HL-60 (cell line): Measurements from ENCODE around the gene MMUT.

Experiments
- POLR2AphosphoS5 ChIP-seq: IDR thresholded peaks from 2 replicates; pipeline ENCODE4 v1.6.1; 2012; ENCODE audit warnings: low read depth
- TF ChIP-seq, protein P1 (sequence below): IDR thresholded peaks from one replicate; pipeline ENCODE4 v1.5.1; 2011; ENCODE audit warnings: low read length, control low read depth, inconsistent platforms; ENCODE audit not compliant: insufficient read depth
- TF ChIP-seq, protein P2 (sequence below): IDR thresholded peaks from 2 replicates; pipeline ENCODE4 v1.6.1; 2012; ENCODE audit warnings: low read depth; ENCODE audit not compliant: insufficient replicate concordance

DNA sequence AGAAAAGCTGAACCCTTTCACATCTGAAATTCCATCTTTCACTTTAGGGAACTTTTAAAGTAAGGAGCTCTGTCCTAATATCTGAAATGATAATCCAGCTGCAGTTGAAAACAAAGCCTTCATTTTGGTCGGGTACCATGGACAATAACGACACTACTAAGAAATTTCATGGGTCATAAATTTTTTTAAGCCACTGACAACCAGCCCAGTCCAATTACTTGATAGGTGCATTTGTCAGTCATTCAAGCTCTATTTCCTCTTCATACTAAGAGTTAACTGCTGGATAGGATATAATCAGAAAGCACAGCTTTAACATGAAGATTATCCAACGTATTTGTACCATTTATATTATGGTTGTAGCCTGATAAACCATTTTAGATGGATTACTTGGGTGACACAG, 52.5 kb downstream of the MMUT start:
- TF ChIP-seq, protein P1, sequence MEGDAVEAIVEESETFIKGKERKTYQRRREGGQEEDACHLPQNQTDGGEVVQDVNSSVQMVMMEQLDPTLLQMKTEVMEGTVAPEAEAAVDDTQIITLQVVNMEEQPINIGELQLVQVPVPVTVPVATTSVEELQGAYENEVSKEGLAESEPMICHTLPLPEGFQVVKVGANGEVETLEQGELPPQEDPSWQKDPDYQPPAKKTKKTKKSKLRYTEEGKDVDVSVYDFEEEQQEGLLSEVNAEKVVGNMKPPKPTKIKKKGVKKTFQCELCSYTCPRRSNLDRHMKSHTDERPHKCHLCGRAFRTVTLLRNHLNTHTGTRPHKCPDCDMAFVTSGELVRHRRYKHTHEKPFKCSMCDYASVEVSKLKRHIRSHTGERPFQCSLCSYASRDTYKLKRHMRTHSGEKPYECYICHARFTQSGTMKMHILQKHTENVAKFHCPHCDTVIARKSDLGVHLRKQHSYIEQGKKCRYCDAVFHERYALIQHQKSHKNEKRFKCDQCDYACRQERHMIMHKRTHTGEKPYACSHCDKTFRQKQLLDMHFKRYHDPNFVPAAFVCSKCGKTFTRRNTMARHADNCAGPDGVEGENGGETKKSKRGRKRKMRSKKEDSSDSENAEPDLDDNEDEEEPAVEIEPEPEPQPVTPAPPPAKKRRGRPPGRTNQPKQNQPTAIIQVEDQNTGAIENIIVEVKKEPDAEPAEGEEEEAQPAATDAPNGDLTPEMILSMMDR = no peak
- no peak for TF ChIP-seq POLR2AphosphoS5
- TF ChIP-seq, protein P2, sequence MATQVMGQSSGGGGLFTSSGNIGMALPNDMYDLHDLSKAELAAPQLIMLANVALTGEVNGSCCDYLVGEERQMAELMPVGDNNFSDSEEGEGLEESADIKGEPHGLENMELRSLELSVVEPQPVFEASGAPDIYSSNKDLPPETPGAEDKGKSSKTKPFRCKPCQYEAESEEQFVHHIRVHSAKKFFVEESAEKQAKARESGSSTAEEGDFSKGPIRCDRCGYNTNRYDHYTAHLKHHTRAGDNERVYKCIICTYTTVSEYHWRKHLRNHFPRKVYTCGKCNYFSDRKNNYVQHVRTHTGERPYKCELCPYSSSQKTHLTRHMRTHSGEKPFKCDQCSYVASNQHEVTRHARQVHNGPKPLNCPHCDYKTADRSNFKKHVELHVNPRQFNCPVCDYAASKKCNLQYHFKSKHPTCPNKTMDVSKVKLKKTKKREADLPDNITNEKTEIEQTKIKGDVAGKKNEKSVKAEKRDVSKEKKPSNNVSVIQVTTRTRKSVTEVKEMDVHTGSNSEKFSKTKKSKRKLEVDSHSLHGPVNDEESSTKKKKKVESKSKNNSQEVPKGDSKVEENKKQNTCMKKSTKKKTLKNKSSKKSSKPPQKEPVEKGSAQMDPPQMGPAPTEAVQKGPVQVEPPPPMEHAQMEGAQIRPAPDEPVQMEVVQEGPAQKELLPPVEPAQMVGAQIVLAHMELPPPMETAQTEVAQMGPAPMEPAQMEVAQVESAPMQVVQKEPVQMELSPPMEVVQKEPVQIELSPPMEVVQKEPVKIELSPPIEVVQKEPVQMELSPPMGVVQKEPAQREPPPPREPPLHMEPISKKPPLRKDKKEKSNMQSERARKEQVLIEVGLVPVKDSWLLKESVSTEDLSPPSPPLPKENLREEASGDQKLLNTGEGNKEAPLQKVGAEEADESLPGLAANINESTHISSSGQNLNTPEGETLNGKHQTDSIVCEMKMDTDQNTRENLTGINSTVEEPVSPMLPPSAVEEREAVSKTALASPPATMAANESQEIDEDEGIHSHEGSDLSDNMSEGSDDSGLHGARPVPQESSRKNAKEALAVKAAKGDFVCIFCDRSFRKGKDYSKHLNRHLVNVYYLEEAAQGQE = no peak
